Left colon (tissue), 2 donors: ENCODE data around the gene CLDN5. TPM values are rescaled to one million over a fixed set of nuclear protein-coding genes. Genes with fewer than 3 reads are reported as not detected.

Experiments used
- total RNA-seq, 2 donors: library from RNA; stranded (reverse); fragmentation: NEBNext Ultra II Directional; extraction: Animal tissue kit (Norgen Biotek cat#: 25700); gene quantifications; one replicate each; pipeline ENCODE4 v1.2.1, GENCODE V29; 2021
- donor health status: DM: no; HTN: no; CAD: no.
- donor health status: DM: yes; HTN: yes; CAD: no.

CLDN5 gene
- total RNA-seq, 2 donors from 2014 or later, result 18.6 to 27.7 TPM

Other genes with a start within 250 kb of the CLDN5 start
- 1 to 10 TPM; 2.1 to 4.6 TPM for gene CLTCL1, start 232.7 kb downstream of the CLDN5 start, total RNA-seq
- 10 to 100 TPM; 26.9 to 34.9 TPM for gene HIRA, start 92.7 kb downstream of the CLDN5 start, total RNA-seq
- gene MRPL40, start 91.9 kb downstream of the CLDN5 start, total RNA-seq, result 10 to 100 TPM; 16.6 to 20.1 TPM
- gene C22orf39, start 76.7 kb downstream of the CLDN5 start, total RNA-seq, result 10 to 100 TPM; 20.1 to 23.4 TPM
- gene UFD1, start 45.2 kb downstream of the CLDN5 start, total RNA-seq, result 10 to 100 TPM; 48.8 to 51.8 TPM
- 1 to 10 TPM; 2.7 to 7.0 TPM for gene CDC45, start 44.5 kb downstream of the CLDN5 start, total RNA-seq
- gene SEPTIN5, start 190.1 kb upstream of the CLDN5 start, total RNA-seq, result 1 to 10 TPM; 4.4 to 4.6 TPM
- gene GP1BB, start 199.1 kb upstream of the CLDN5 start, total RNA-seq, result under 1 TPM in 1 of 2 donors, not detected in 1; 0.40 TPM
- gene TBX1, start 236.4 kb upstream of the CLDN5 start, total RNA-seq, result 1 to 10 TPM; 1.6 to 1.9 TPM